ENCODE data around the gene CNEP1R1. TPM values are rescaled to one million over a fixed set of nuclear protein-coding genes. Genes with fewer than 3 reads are reported as not detected.

Gene CNEP1R1
- polyA plus RNA-seq, 1 experiment, result 15.2 TPM

GRCh38 chr16:50004239-50004638 is 20.8 kb upstream of the CNEP1R1 start:
- ChIA-PET POLR2A (no interaction called here), CTCF (no interaction called here)
- H3K27me3 ChIP-seq (ENCODE audit: control insufficient read depth, insufficient read depth, low read length), result no peaks in the 10 kb centered on the region
- TF ChIP-seq, protein P1, sequence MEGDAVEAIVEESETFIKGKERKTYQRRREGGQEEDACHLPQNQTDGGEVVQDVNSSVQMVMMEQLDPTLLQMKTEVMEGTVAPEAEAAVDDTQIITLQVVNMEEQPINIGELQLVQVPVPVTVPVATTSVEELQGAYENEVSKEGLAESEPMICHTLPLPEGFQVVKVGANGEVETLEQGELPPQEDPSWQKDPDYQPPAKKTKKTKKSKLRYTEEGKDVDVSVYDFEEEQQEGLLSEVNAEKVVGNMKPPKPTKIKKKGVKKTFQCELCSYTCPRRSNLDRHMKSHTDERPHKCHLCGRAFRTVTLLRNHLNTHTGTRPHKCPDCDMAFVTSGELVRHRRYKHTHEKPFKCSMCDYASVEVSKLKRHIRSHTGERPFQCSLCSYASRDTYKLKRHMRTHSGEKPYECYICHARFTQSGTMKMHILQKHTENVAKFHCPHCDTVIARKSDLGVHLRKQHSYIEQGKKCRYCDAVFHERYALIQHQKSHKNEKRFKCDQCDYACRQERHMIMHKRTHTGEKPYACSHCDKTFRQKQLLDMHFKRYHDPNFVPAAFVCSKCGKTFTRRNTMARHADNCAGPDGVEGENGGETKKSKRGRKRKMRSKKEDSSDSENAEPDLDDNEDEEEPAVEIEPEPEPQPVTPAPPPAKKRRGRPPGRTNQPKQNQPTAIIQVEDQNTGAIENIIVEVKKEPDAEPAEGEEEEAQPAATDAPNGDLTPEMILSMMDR (IDR thresholded peaks at IDR 0.05; ENCODE audit: insufficient read depth, low read depth, low read length), result no peak
- no peak for DNase-seq (ENCODE audit: low read depth)
- H3K4me3 ChIP-seq (ENCODE audit: low read depth, low read length), result no peak overlapping the region
- no peaks in the 10 kb centered on the region for H3K36me3 ChIP-seq (ENCODE audit: control insufficient read depth, insufficient read depth, low read length)

GRCh38 chr16:50006964-50007363 is 18.1 kb upstream of the CNEP1R1 start:
- ChIA-PET CTCF (interaction anchor here (1.4 kb wide), 1 partner anchor 14 kb away, joined by 3 read pairs; no protein-coding TSS in a partner anchor), POLR2A (no interaction called here)
- no peaks in the 10 kb centered on the region for H3K27me3 ChIP-seq (ENCODE audit: control insufficient read depth, insufficient read depth, low read length)
- H3K4me3 ChIP-seq (ENCODE audit: low read depth, low read length), result no peak overlapping the region
- TF ChIP-seq, protein P1 (IDR thresholded peaks at IDR 0.05; ENCODE audit: insufficient read depth, low read depth, low read length), result no peak
- DNase-seq (ENCODE audit: low read depth), result no peak
- H3K36me3 ChIP-seq (ENCODE audit: control insufficient read depth, insufficient read depth, low read length), result no peaks in the 10 kb centered on the region

DNA sequence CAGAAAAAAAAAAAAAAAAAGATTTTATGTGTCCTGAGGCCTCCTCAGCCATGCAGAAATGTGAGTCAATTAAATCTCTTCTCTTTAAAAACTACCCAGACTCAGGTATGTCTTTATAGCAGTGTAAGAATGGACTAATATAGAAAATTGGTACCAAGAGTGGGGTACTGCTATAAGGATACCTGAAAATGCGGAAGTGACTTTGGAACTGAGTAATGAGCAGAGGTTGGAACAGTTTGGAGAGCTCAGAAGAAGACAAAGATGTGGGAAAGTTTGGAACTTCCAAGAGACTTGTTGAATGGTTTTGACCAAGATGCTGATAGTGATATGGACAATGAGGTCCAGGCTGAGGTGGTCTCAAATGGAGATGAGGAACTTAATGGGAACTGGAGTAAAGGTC is 17.3 kb upstream of the CNEP1R1 start:
- ChIA-PET POLR2A (no interaction called here), CTCF (interaction anchor here (1.4 to 1.7 kb wide), 2 partner anchors 13 to 17 kb away, joined by 3 to 8 read pairs; partner anchors contain the start of gene CNEP1R1)
- no peak overlapping the region for H3K4me3 ChIP-seq (ENCODE audit: low read depth, low read length)
- no peak for DNase-seq (ENCODE audit: low read depth)
- no peaks in the 10 kb centered on the region for H3K36me3 ChIP-seq (ENCODE audit: control insufficient read depth, insufficient read depth, low read length)
- H3K27me3 ChIP-seq (ENCODE audit: control insufficient read depth, insufficient read depth, low read length), result no peaks in the 10 kb centered on the region
- TF ChIP-seq, protein P1 (IDR thresholded peaks at IDR 0.05; ENCODE audit: insufficient read depth, low read depth, low read length), result no peak

- POLR2A ChIA-PET, result no interaction called here
- CTCF ChIA-PET, result no interaction called here
Measured at GRCh38 chr16:50010212-50010611, 14.8 kb upstream of the CNEP1R1 start.

GRCh38 chr16:50011707-50012106 is 13.3 kb upstream of the CNEP1R1 start:
- POLR2A ChIA-PET, result no interaction called here
- CTCF ChIA-PET, result interaction anchor here (1.0 kb wide), 1 partner anchor 155 kb away, joined by 4 read pairs; no protein-coding TSS in a partner anchor
- DNase-seq (ENCODE audit: low read depth), result no peak

More at GRCh38 chr16:50010212-50010611, 14.8 kb upstream of the CNEP1R1 start:
- H3K36me3 ChIP-seq (ENCODE audit: control insufficient read depth, insufficient read depth, low read length), result no peaks in the 10 kb centered on the region
- DNase-seq (ENCODE audit: low read depth), result no peak
- TF ChIP-seq, protein P1 (IDR thresholded peaks at IDR 0.05; ENCODE audit: insufficient read depth, low read depth, low read length), result no peak
- no peaks in the 10 kb centered on the region for H3K27me3 ChIP-seq (ENCODE audit: control insufficient read depth, insufficient read depth, low read length)
- no peak overlapping the region for H3K4me3 ChIP-seq (ENCODE audit: low read depth, low read length)

More at GRCh38 chr16:50011707-50012106, 13.3 kb upstream of the CNEP1R1 start:
- H3K4me3 ChIP-seq (ENCODE audit: low read depth, low read length), result no peak overlapping the region
- no peaks in the 10 kb centered on the region for H3K36me3 ChIP-seq (ENCODE audit: control insufficient read depth, insufficient read depth, low read length)
- TF ChIP-seq, protein P1 (IDR thresholded peaks at IDR 0.05; ENCODE audit: insufficient read depth, low read depth, low read length), result no peak
- no peaks in the 10 kb centered on the region for H3K27me3 ChIP-seq (ENCODE audit: control insufficient read depth, insufficient read depth, low read length)
